Liver (tissue), 9 donors: ENCODE data around the gene CDH13. TPM values are rescaled to one million over a fixed set of nuclear protein-coding genes. Genes with fewer than 3 reads are reported as not detected.

ENCODE experiments used
- DNase-seq: peaks from one replicate; pipeline ENCODE4 v3.0.0-alpha.2; 2017; ENCODE audit warnings: low spot score
- H3K27ac ChIP-seq, 2 donors: one replicate each; pipeline ENCODE4 v1.7.0; 2013; ENCODE audit warnings: inconsistent platforms in 2 of 2, low read length in 2 of 2, control low read depth in 1 of 2, low read depth in 1 of 2, mild to moderate bottlenecking in 1 of 2
- H3K27me3 ChIP-seq, 4 donors: one replicate each; pipeline versions ENCODE4 v1.6.1 to v1.7.0; 2013; ENCODE audit warnings: low read length in 3 of 4, inconsistent platforms in 1 of 4, mild to moderate bottlenecking in 1 of 4, moderate library complexity in 1 of 4; ENCODE audit not compliant: control insufficient read depth in 4 of 4, insufficient read depth in 4 of 4
- H3K36me3 ChIP-seq, 4 donors: one replicate each; pipeline versions ENCODE4 v1.6.1 to v1.7.0; 2013; ENCODE audit warnings: low read length in 3 of 4, mild to moderate bottlenecking in 3 of 4, low read depth in 1 of 4, moderate library complexity in 1 of 4; ENCODE audit not compliant: control insufficient read depth in 4 of 4, insufficient read depth in 3 of 4
- H3K4me1 ChIP-seq, 4 donors: one replicate each; pipeline versions ENCODE4 v1.6.1 to v1.7.0; 2013; ENCODE audit warnings: low read length in 3 of 4, mild to moderate bottlenecking in 3 of 4, moderate library complexity in 1 of 4; ENCODE audit not compliant: control insufficient read depth in 4 of 4, insufficient read depth in 4 of 4
- H3K4me3 ChIP-seq, 3 donors: one replicate each; pipeline versions ENCODE4 v1.6.1 to v1.7.0; 2013; ENCODE audit warnings: low read length in 3 of 3, control low read depth in 1 of 3, low read depth in 1 of 3, mild to moderate bottlenecking in 1 of 3
- H3K9ac ChIP-seq, 2 donors: one replicate each; pipeline ENCODE4 v1.7.0; 2013; ENCODE audit warnings: low read length in 2 of 2, mild to moderate bottlenecking in 2 of 2, moderate library complexity in 2 of 2, control low read depth in 1 of 2, low read depth in 1 of 2
- H3K9me3 ChIP-seq, 4 donors: one replicate each; pipeline versions ENCODE4 v1.6.1 to v1.7.0; 2013; ENCODE audit warnings: low read length in 3 of 4; ENCODE audit not compliant: control insufficient read depth in 4 of 4
- ATF3 ChIP-seq: IDR thresholded peaks from 2 replicates; pipeline ENCODE4 v1.6.1; 2016; ENCODE audit warnings: antibody characterized with exemption
- CTCF ChIP-seq: fragments of 150-350 bp; IDR thresholded peaks from 2 replicates; pipeline ENCODE4 v1.5.1; 2017; ENCODE audit warnings: improper control_type of control experiment, low read depth, low read length; ENCODE audit not compliant: missing input control
- EGR1 ChIP-seq, 2 donors: IDR thresholded peaks; 2 replicates each; pipeline ENCODE4 v1.6.1; 2016 to 2018; ENCODE audit warnings: antibody characterized with exemption in 2 of 2, low read depth in 2 of 2
- FOXA1 ChIP-seq: IDR thresholded peaks from 2 replicates; pipeline ENCODE4 v1.6.1; 2016; ENCODE audit warnings: antibody characterized with exemption
- FOXA2 ChIP-seq: IDR thresholded peaks from 2 replicates; pipeline ENCODE4 v1.6.1; 2016; ENCODE audit warnings: antibody characterized with exemption
- GABPA ChIP-seq, 2 donors: IDR thresholded peaks in 1 of 2; conservative IDR thresholded peaks in 1 of 2; 2 replicates each; pipeline ENCODE4 v1.6.1; 2016; ENCODE audit warnings: antibody characterized with exemption in 2 of 2, mild to moderate bottlenecking in 1 of 2, moderate library complexity in 1 of 2
- HNF4A ChIP-seq, 2 donors: conservative IDR thresholded peaks; 2 replicates each; pipeline ENCODE4 v1.6.1; 2016; ENCODE audit warnings: antibody characterized with exemption in 2 of 2, mild to moderate bottlenecking in 2 of 2
- HNF4G ChIP-seq: IDR thresholded peaks from 2 replicates; pipeline ENCODE4 v1.6.1; 2016; ENCODE audit warnings: antibody characterized with exemption
- JUND ChIP-seq, 2 donors: IDR thresholded peaks; 2 replicates each; pipeline ENCODE4 v1.6.1; 2016; ENCODE audit warnings: antibody characterized with exemption in 2 of 2
- NR2F2 ChIP-seq: IDR thresholded peaks from 2 replicates; pipeline ENCODE4 v1.6.1; 2016; ENCODE audit warnings: antibody characterized with exemption
- RAD21 ChIP-seq, 2 donors: IDR thresholded peaks; 2 replicates each; pipeline ENCODE4 v1.6.1; 2016; ENCODE audit warnings: antibody characterized with exemption in 2 of 2, mild to moderate bottlenecking in 2 of 2
- RXRA ChIP-seq, 2 donors: IDR thresholded peaks; 2 replicates each; pipeline ENCODE4 v1.6.1; 2017 to 2018; ENCODE audit warnings: antibody characterized with exemption in 2 of 2, mild to moderate bottlenecking in 1 of 2
- SP1 ChIP-seq: IDR thresholded peaks from 2 replicates; pipeline ENCODE4 v1.6.1; 2018; ENCODE audit warnings: antibody characterized with exemption, mild to moderate bottlenecking
- TAF1 ChIP-seq: conservative IDR thresholded peaks from 2 replicates; pipeline ENCODE4 v1.6.1; 2016; ENCODE audit warnings: antibody characterized with exemption, mild to moderate bottlenecking
- YY1 ChIP-seq: IDR thresholded peaks from 2 replicates; pipeline ENCODE4 v1.6.1; 2016; ENCODE audit warnings: antibody characterized with exemption, mild to moderate bottlenecking
- ZBTB33 ChIP-seq: IDR thresholded peaks from 2 replicates; pipeline ENCODE4 v1.6.1; 2016; ENCODE audit warnings: antibody characterized with exemption
- WGBS: extraction: QIAGEN DNeasy Blood & Tissue Kit; methylation state at CpG from one replicate; pipeline ENCODE4 v1.1.7; 2013; 5-methylcytosine and 5-hydroxymethylcytosine counted together
- polyA plus RNA-seq, 2 donors: library from polyadenylated mRNA; stranded (reverse) in 1 of 2; unstranded in 1 of 2; fragments of 200-250 nt in 1 of 2; fragments of >200 nt in 1 of 2; fragmentation: Nextera tagmentation in 1 of 2; extraction: Ambion mirVana in 1 of 2; gene quantifications; one replicate each; pipeline versions ENCODE4 v1.2.1 to v1.2.3, GENCODE V29; 2013 to 2015
- total RNA-seq, 2 donors: library from RNA; depleted of rRNA; stranded (reverse); fragments of >200 nt; gene quantifications; one replicate each; pipeline ENCODE4 v1.2.3, GENCODE V29; 2014
- TF ChIP-seq, protein P1 (sequence below): IDR thresholded peaks from 2 replicates; pipeline ENCODE4 v1.6.1; 2016; ENCODE audit warnings: antibody characterized with exemption
- donor health status: healthy.
- donor health status: healthy.
- donor health status: healthy.
- donor health status: healthy.
- donor health status: healthy.

CDH13 gene
- total and polyA plus RNA-seq, 4 donors, result 0.21 to 1.5 (median 0.58) TPM

GRCh38 chr16:83102336-83102735, 475.6 kb downstream of the CDH13 start:
- TF ChIP-seq ZBTB33, result no peak
- no peak for TF ChIP-seq FOXA1
- no peak for TF ChIP-seq RAD21 (IDR thresholded peaks at IDR 0.05)
- no peak for TF ChIP-seq YY1
- TF ChIP-seq ATF3, result no peak
- no peak for TF ChIP-seq NR2F2
- no peak for TF ChIP-seq GABPA (IDR thresholded peaks at IDR 0.05 in 1 of 2, conservative IDR thresholded peaks at IDR 0.05 in 1 of 2)
- no peak for TF ChIP-seq HNF4G
- no peak for TF ChIP-seq EGR1 (IDR thresholded peaks at IDR 0.05; ENCODE audit: low read depth in 2 of 2)
- TF ChIP-seq HNF4A (conservative IDR thresholded peaks at IDR 0.05), result no peak
- TF ChIP-seq SP1, result no peak
- TF ChIP-seq CTCF, result no peak
- TF ChIP-seq, protein P1, sequence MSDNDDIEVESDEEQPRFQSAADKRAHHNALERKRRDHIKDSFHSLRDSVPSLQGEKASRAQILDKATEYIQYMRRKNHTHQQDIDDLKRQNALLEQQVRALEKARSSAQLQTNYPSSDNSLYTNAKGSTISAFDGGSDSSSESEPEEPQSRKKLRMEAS, result no peak
- TF ChIP-seq TAF1, result no peak
- no peak for TF ChIP-seq JUND (IDR thresholded peaks at IDR 0.05)
- no peak for TF ChIP-seq FOXA2
- TF ChIP-seq RXRA (IDR thresholded peaks at IDR 0.05), result no peak
- Histone ChIP-seq H3K36me3 (no peaks in the 10 kb centered on the region), H3K27me3 (peaks cover 0 to 3% (median 0%) of the 10 kb centered on the region in 4 donors), H3K9ac (no peak overlapping the region), H3K4me3 (no peak overlapping the region), H3K27ac (no peak overlapping the region), H3K9me3 (peaks cover 0 to 11% (median 3%) of the 10 kb centered on the region in 4 donors), H3K4me1 (no peaks in the 10 kb centered on the region)
- 70% methylated on average over 6 of the region's 6 CpGs for WGBS
- no peak for DNase-seq

DNA sequence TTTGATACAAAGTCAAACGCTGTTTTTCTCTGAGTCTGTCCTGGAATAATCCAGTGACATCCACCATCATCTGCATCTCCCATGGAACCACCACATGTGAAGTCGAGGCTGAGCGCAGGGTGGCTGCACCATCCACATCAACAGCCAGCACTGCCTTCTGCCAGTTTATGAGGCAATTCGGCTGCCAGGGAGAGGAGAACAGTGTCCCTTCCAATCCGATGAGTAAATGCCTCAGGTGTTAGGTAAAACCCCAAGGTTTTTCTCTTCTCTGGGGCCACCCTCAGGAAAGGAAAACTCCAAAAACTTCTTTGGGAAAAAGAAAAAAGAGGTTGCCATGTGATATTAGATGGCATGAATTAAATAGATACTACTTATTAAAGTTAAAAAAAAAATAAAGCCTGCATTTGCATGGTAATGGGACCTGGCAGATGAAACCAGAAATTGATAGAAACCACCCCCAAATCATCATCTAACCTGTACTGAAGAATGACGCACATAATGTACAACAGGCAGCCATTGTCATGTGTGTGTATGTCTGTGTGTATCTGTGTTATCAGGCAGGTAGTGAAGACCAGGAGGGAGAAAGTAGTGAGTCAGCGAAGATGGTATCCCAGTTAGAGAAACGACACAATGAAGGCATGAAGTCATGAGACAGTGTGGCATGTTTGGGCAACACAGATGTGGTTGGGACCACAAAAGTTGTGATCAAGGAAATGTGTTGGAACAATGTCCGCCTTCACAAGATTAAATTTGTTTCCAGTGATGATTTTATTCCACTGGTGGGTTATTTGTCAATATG, 478.7 kb downstream of the CDH13 start:
- 81% methylated on average over 9 of the region's 9 CpGs for WGBS
- no peaks in the 10 kb centered on the region for H3K4me1 ChIP-seq

More for the DNA sequence above, 478.7 kb downstream of the CDH13 start:
- Histone ChIP-seq H3K27me3 (peaks cover 0 to 3% (median 1%) of the 10 kb centered on the region in 4 donors), H3K27ac (no peak overlapping the region), H3K9ac (no peak overlapping the region), H3K4me3 (no peak overlapping the region), H3K36me3 (no peaks in the 10 kb centered on the region), H3K9me3 (peaks cover 0 to 6% (median 0%) of the 10 kb centered on the region in 4 donors)
- no peak for DNase-seq
- no peak for TF ChIP-seq RAD21 (IDR thresholded peaks at IDR 0.05)
